HFF-Myc (cell line): Measurements from ENCODE around the gene SLC4A9.

Source experiments
- DNase-seq: peaks from one replicate; pipeline ENCODE4 v3.0.0-alpha.2; 2011; ENCODE audit warnings: low read depth; ENCODE audit errors: extremely low read depth
- H3K4me3 ChIP-seq: replicated peaks from 2 replicates; pipeline ENCODE4 v1.5.1; 2011; ENCODE audit warnings: low read depth, mild to moderate bottlenecking, control low read depth, low read length
- CTCF ChIP-seq: IDR thresholded peaks from 2 replicates; pipeline ENCODE4 v1.5.1; 2012; ENCODE audit warnings: mild to moderate bottlenecking, low read depth, low read length, control low read depth; ENCODE audit errors: missing control alignments

The SLC4A9 gene

GRCh38 chr5:140365282-140365681 is 5.3 kb downstream of the SLC4A9 start:
- H3K4me3 ChIP-seq: no peak overlapping the region
- DNase-seq: no peak
- TF ChIP-seq CTCF: no peak

GRCh38 chr5:140365941-140366340 is 5.9 kb downstream of the SLC4A9 start:
- H3K4me3 ChIP-seq: no peak overlapping the region
- DNase-seq: no peak
- TF ChIP-seq CTCF: no peak

GRCh38 chr5:140366589-140367255 is 6.7 kb downstream of the SLC4A9 start:
- H3K4me3 ChIP-seq: no peak overlapping the region
- DNase-seq: no peak
- no peak for TF ChIP-seq CTCF

GRCh38 chr5:140367256-140368013 is 7.4 kb downstream of the SLC4A9 start:
- H3K4me3 ChIP-seq: no peak overlapping the region
- TF ChIP-seq CTCF: peak; percentile 16
- DNase-seq: no peak

- TF ChIP-seq CTCF: no peak
- H3K4me3 ChIP-seq: no peak overlapping the region
- DNase-seq: no peak
Measured at GRCh38 chr5:140371356-140372151, 11.6 kb downstream of the SLC4A9 start.

- H3K4me3 ChIP-seq: no peak overlapping the region
- peak; percentile 70 for DNase-seq
- TF ChIP-seq CTCF: peak; percentile 89
Measured at GRCh38 chr5:140372971-140373487, 13.0 kb downstream of the SLC4A9 start.
